Measurements from ENCODE around the gene LCP2.

Gene LCP2

GRCh38 chr5:170219615-170220014, 78.0 kb downstream of the LCP2 start:
- H3K4me3 ChIP-seq (ENCODE audit: low read length) = no peak overlapping the region
- H3K79me2 ChIP-seq (ENCODE audit: low read length) = no peaks in the 10 kb centered on the region
- H2AFZ ChIP-seq (ENCODE audit: low read depth, low read length) = no peak overlapping the region
- H3K9ac ChIP-seq (ENCODE audit: low read length) = no peak overlapping the region
- peaks cover 16% of the 10 kb centered on the region for H3K27me3 ChIP-seq (ENCODE audit: low read depth, low read length)
- H3K9me3 ChIP-seq (ENCODE audit: insufficient read depth, low read length) = no peaks in the 10 kb centered on the region
- H3K36me3 ChIP-seq (replicated peaks; ENCODE audit: low read depth, low read length) = no peaks in the 10 kb centered on the region
- H3K4me2 ChIP-seq (ENCODE audit: low read length) = peak overlapping the region; percentile 4; the same call in 1 of the 2 replicates
- peaks cover 43% of the 10 kb centered on the region for H3K4me1 ChIP-seq (ENCODE audit: low read length)
- TF ChIP-seq CTCF (IDR thresholded peaks at IDR 0.05; ENCODE audit: low read depth, low read length) = no peak
- TF ChIP-seq EZH2phosphoT487 (IDR thresholded peaks at IDR 0.05; ENCODE audit: low read depth) = no peak
- no peaks in the 10 kb centered on the region for H4K20me1 ChIP-seq (ENCODE audit: insufficient read depth, low read length)
- no peak overlapping the region for H3K27ac ChIP-seq (ENCODE audit: low read length)

GRCh38 chr5:170218726-170219125, 78.9 kb downstream of the LCP2 start:
- no peak overlapping the region for H3K27ac ChIP-seq (ENCODE audit: low read length)
- no peak overlapping the region for H3K9ac ChIP-seq (ENCODE audit: low read length)
- TF ChIP-seq EZH2phosphoT487 (IDR thresholded peaks at IDR 0.05; ENCODE audit: low read depth) (no peak), CTCF (IDR thresholded peaks at IDR 0.05; ENCODE audit: low read depth, low read length) (no peak)
- no peak overlapping the region for H2AFZ ChIP-seq (ENCODE audit: low read depth, low read length)
- peaks cover 16% of the 10 kb centered on the region for H3K27me3 ChIP-seq (ENCODE audit: low read depth, low read length)
- no peaks in the 10 kb centered on the region for H4K20me1 ChIP-seq (ENCODE audit: insufficient read depth, low read length)
- no peak overlapping the region for H3K4me3 ChIP-seq (ENCODE audit: low read length)
- H3K79me2 ChIP-seq (ENCODE audit: low read length) = no peaks in the 10 kb centered on the region
- peaks cover 37% of the 10 kb centered on the region for H3K4me1 ChIP-seq (ENCODE audit: low read length)
- H3K36me3 ChIP-seq (replicated peaks; ENCODE audit: low read depth, low read length) = no peaks in the 10 kb centered on the region
- H3K9me3 ChIP-seq (ENCODE audit: insufficient read depth, low read length) = no peaks in the 10 kb centered on the region
- H3K4me2 ChIP-seq (ENCODE audit: low read length) = no peak overlapping the region

GRCh38 chr5:170217831-170218230, 79.7 kb downstream of the LCP2 start:
- Histone ChIP-seq H3K27ac (ENCODE audit: low read length) (no peak overlapping the region), H4K20me1 (ENCODE audit: insufficient read depth, low read length) (no peaks in the 10 kb centered on the region), H2AFZ (ENCODE audit: low read depth, low read length) (no peak overlapping the region), H3K4me2 (ENCODE audit: low read length) (no peak overlapping the region), H3K9me3 (ENCODE audit: insufficient read depth, low read length) (no peaks in the 10 kb centered on the region), H3K4me3 (ENCODE audit: low read length) (no peak overlapping the region), H3K36me3 (replicated peaks; ENCODE audit: low read depth, low read length) (no peaks in the 10 kb centered on the region), H3K79me2 (ENCODE audit: low read length) (no peaks in the 10 kb centered on the region), H3K27me3 (ENCODE audit: low read depth, low read length) (peaks cover 16% of the 10 kb centered on the region), H3K9ac (ENCODE audit: low read length) (no peak overlapping the region), H3K4me1 (ENCODE audit: low read length) (peaks cover 28% of the 10 kb centered on the region)
- TF ChIP-seq EZH2phosphoT487 (IDR thresholded peaks at IDR 0.05; ENCODE audit: low read depth) (no peak), CTCF (IDR thresholded peaks at IDR 0.05; ENCODE audit: low read depth, low read length) (no peak)

GRCh38 chr5:170216257-170216864, 81.2 kb downstream of the LCP2 start:
- Histone ChIP-seq H3K79me2 (ENCODE audit: low read length) (no peaks in the 10 kb centered on the region), H4K20me1 (ENCODE audit: insufficient read depth, low read length) (no peaks in the 10 kb centered on the region), H3K9ac (ENCODE audit: low read length) (no peak overlapping the region), H3K9me3 (ENCODE audit: insufficient read depth, low read length) (no peaks in the 10 kb centered on the region), H3K27ac (ENCODE audit: low read length) (no peak overlapping the region), H3K4me2 (ENCODE audit: low read length) (no peak overlapping the region), H3K27me3 (ENCODE audit: low read depth, low read length) (peaks cover 18% of the 10 kb centered on the region), H3K4me3 (ENCODE audit: low read length) (no peak overlapping the region), H2AFZ (ENCODE audit: low read depth, low read length) (no peak overlapping the region), H3K4me1 (ENCODE audit: low read length) (peaks cover 20% of the 10 kb centered on the region), H3K36me3 (replicated peaks; ENCODE audit: low read depth, low read length) (no peaks in the 10 kb centered on the region)
- TF ChIP-seq CTCF (IDR thresholded peaks at IDR 0.05; ENCODE audit: low read depth, low read length) (peak; percentile 80), EZH2phosphoT487 (IDR thresholded peaks at IDR 0.05; ENCODE audit: low read depth) (no peak)
